GM12878 (cell line): Measurements from ENCODE around the gene LRRC2. TPM values are rescaled to one million over a fixed set of nuclear protein-coding genes. Genes with fewer than 3 reads are reported as not detected.

ENCODE experiments used
- ATF2 ChIP-seq: IDR thresholded peaks from 2 replicates; pipeline ENCODE4 v1.6.1; 2012; ENCODE audit warnings: low read length, inconsistent platforms
- BCL11A ChIP-seq: IDR thresholded peaks from 2 replicates; pipeline ENCODE4 v1.6.1; 2011; ENCODE audit warnings: low read depth, low read length
- CEBPZ ChIP-seq: fragments of 150-350 bp; IDR thresholded peaks from 2 replicates; pipeline ENCODE4 v1.6.1; 2016; ENCODE audit warnings: low read depth, low read length
- FOXK2 ChIP-seq: fragments of 450-650 bp; IDR thresholded peaks from 2 replicates; pipeline ENCODE4 v1.6.1; 2017; ENCODE audit warnings: mild to moderate bottlenecking, moderate library complexity
- IKZF2 ChIP-seq, 2 experiments: fragments of 450-650 bp; IDR thresholded peaks; 2 replicates each; pipeline ENCODE4 v1.6.1; 2017; ENCODE audit warnings: mild to moderate bottlenecking in 2 of 2, moderate library complexity in 2 of 2
- MAX ChIP-seq: IDR thresholded peaks from 2 replicates; pipeline ENCODE4 v1.6.1; 2012; ENCODE audit warnings: low read depth, low read length, improper control_type of control experiment
- NFXL1 ChIP-seq: fragments of 450-650 bp; IDR thresholded peaks from 2 replicates; pipeline ENCODE4 v1.6.1; 2017; ENCODE audit warnings: antibody characterized with exemption, mild to moderate bottlenecking, borderline replicate concordance
- NFYA ChIP-seq: IDR thresholded peaks from 2 replicates; pipeline ENCODE4 v1.6.1; 2011; ENCODE audit warnings: low read depth, mild to moderate bottlenecking, low read length, improper control_type of control experiment, borderline replicate concordance
- USF1 ChIP-seq: IDR thresholded peaks from 2 replicates; pipeline ENCODE4 v1.6.1; 2011; ENCODE audit warnings: borderline replicate concordance, low read depth, mild to moderate bottlenecking, moderate library complexity, mixed read lengths, low read length; ENCODE audit not compliant: insufficient read depth; ENCODE audit errors: extremely low read length
- YY1 ChIP-seq: IDR thresholded peaks from 2 replicates; pipeline ENCODE4 v1.6.1; 2011; ENCODE audit warnings: low read depth, mild to moderate bottlenecking, low read length
- ZBED1 ChIP-seq: IDR thresholded peaks from 2 replicates; pipeline ENCODE4 v1.6.1; 2016; ENCODE audit warnings: borderline replicate concordance
- ZBTB40 ChIP-seq: fragments of 450-650 bp; IDR thresholded peaks from 2 replicates; pipeline ENCODE4 v1.6.1; 2016; ENCODE audit warnings: mild to moderate bottlenecking, moderate library complexity, borderline replicate concordance
- ZNF217 ChIP-seq: fragments of 450-650 bp; IDR thresholded peaks from 2 replicates; pipeline ENCODE4 v1.6.1; 2017; ENCODE audit warnings: antibody characterized with exemption, mild to moderate bottlenecking
- ZNF24 ChIP-seq: fragments of 450-650 bp; IDR thresholded peaks from 2 replicates; pipeline ENCODE4 v1.6.1; 2017; ENCODE audit warnings: antibody characterized with exemption, mild to moderate bottlenecking
- ZNF592 ChIP-seq: fragments of 450-650 bp; IDR thresholded peaks from 2 replicates; pipeline ENCODE4 v1.6.1; 2017; ENCODE audit warnings: mild to moderate bottlenecking, moderate library complexity
- polyA plus RNA-seq, 11 experiments: library from polyadenylated mRNA; depleted of rRNA in 4 of 11; unstranded in 6 of 11; stranded (reverse) in 5 of 11; fragments of >200 nt; fragmentation: Nextera tagmentation in 4 of 11; fragmentation: Illumina TruSeq in 1 of 11; extraction: Ambion mirVana in 4 of 11; extraction: Trizol in 1 of 11; gene quantifications; 1 replicate in 1 of 11; 2 replicates in 10 of 11; pipeline versions ENCODE4 v1.2.1 to v1.2.3, GENCODE V29; 2011 to 2016; ENCODE audit warnings: inconsistent platforms in 2 of 11, missing spikeins in 2 of 11, low read depth in 1 of 11
- total RNA-seq, 4 experiments: library from RNA; depleted of rRNA in 3 of 4; stranded (reverse); fragments of >200 nt in 3 of 4; fragmentation: Illumina TruSeq in 1 of 4; extraction: Trizol in 1 of 4; gene quantifications; 2 replicates each; pipeline versions ENCODE4 v1.2.1 to v1.2.3, GENCODE V29; 2013 to 2021

Gene LRRC2
- total and polyA plus RNA-seq, 10 of the 15 experiments (the other 5 are each of a cell fraction or from before 2014, with no cell fraction given), result not detected

GRCh38 chr3:46538803-46539442, 27.2 kb downstream of the LRRC2 start (continued):
- 0 out of 2 replicates have a peak, but pooled peaks have one; percentile 4 for TF ChIP-seq YY1
- no peak for TF ChIP-seq NFYA
- TF ChIP-seq BCL11A, result peak; percentile 96
- peak; percentile 95 to 97 for TF ChIP-seq IKZF2 (IDR thresholded peaks at IDR 0.05)
- no peak; the same call in 1 of the 2 replicates for TF ChIP-seq ZBTB40
- no peak for TF ChIP-seq CEBPZ
- peak; percentile 97 for TF ChIP-seq ZBED1
- TF ChIP-seq MAX, result no peak
- peak; percentile 78; the same call in 1 of the 2 replicates for TF ChIP-seq ZNF592
- TF ChIP-seq USF1, result no peak
- TF ChIP-seq NFXL1, result no peak
- TF ChIP-seq ZNF217, result no peak; the same call in none of the 2 replicates
- no peak for TF ChIP-seq FOXK2
- peak; percentile 71; the same call in 1 of the 2 replicates for TF ChIP-seq ZNF24
- peak; percentile 100 for TF ChIP-seq ATF2
